ENCODE data around the gene UIMC1. TPM values are rescaled to one million over a fixed set of nuclear protein-coding genes. Genes with fewer than 3 reads are reported as not detected.

Gene UIMC1
- total RNA-seq, 1 experiment from 2014 or later, result 53.0 TPM

DNA sequence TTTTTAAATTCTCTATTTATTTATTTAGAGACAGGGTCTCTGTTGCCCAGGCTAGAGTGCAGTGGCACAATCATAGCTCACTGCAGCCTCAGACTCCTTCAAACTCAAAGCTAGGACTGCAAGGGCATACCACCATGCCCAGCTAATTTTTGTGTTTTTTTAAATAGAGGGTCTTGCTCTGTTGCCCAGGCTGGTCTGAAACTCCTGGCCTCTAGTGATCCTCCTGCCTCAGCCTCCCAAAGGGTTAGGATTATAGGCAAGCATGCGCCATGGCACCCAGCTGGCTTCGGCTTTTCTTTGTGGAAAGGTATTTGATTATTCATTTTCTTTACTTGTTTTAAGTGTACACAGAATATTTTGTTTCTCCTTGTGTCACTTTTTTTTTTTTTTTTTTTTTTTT is 21.1 kb upstream of the UIMC1 start:
- no CpG with 5 or more reads among the region's 2 CpGs for WGBS (ENCODE audit: extremely low coverage, insufficient read length, low lambda C conversion rate)

More for the DNA sequence above, 21.1 kb upstream of the UIMC1 start:
- no peak overlapping the region for H3K56ac ChIP-seq (ENCODE audit: insufficient read length, low read depth, low read length)
- H3K27me3 ChIP-seq (ENCODE audit: insufficient read depth, low read length), result no peaks in the 10 kb centered on the region
- H3K27me3 Mint-ChIP-seq (ENCODE audit: low read depth), result no peaks in the 10 kb centered on the region
- no peak overlapping the region for H3K9ac ChIP-seq (ENCODE audit: extremely low read depth, insufficient read length, low read length)
- H3K23me2 ChIP-seq (ENCODE audit: insufficient read length, low read depth, low read length, poor library complexity, severe bottlenecking), result peaks cover 7% of the 10 kb centered on the region
- no peak overlapping the region for H3K4me3 Mint-ChIP-seq
- H4K91ac ChIP-seq (ENCODE audit: insufficient read length, low read depth, low read length), result no peak overlapping the region
- H3K23ac ChIP-seq (ENCODE audit: insufficient read length, low read depth, low read length), result no peak overlapping the region
- H2AK5ac ChIP-seq (ENCODE audit: insufficient read length, low read length), result no peak overlapping the region
- H3K79me2 ChIP-seq (ENCODE audit: insufficient read depth, low read length), result no peaks in the 10 kb centered on the region
- no peak overlapping the region for H4K8ac ChIP-seq (replicated peaks; ENCODE audit: insufficient read length, low read depth, low read length)
- DNase-seq, result no peak
- H3K4ac ChIP-seq (ENCODE audit: low read depth, low read length), result no peak overlapping the region
- H3K9me3 Mint-ChIP-seq, result no peaks in the 10 kb centered on the region
- H3K18ac ChIP-seq (ENCODE audit: insufficient read length, low read depth, low read length), result no peak overlapping the region
- H2AFZ ChIP-seq (ENCODE audit: low read length), result no peak overlapping the region
- no peak overlapping the region for H2BK5ac ChIP-seq (ENCODE audit: insufficient read length, low read length)
- no peak overlapping the region for H3K4me2 ChIP-seq (ENCODE audit: insufficient read depth, insufficient read length, low read length)
- H3K27ac Mint-ChIP-seq, result no peak overlapping the region
- no peak for TF ChIP-seq CTCF (conservative IDR thresholded peaks at IDR 0.05)
- no peak overlapping the region for H4K5ac ChIP-seq (ENCODE audit: insufficient read length, low read depth, low read length)
- no peak overlapping the region for H2BK15ac ChIP-seq (ENCODE audit: low read depth, low read length)
- no peaks in the 10 kb centered on the region for H3K79me1 ChIP-seq (ENCODE audit: insufficient read depth, low read depth, low read length, poor library complexity, severe bottlenecking)
- H3T11ph ChIP-seq (ENCODE audit: low read length), result no peak overlapping the region
- no peaks in the 10 kb centered on the region for H3K9me3 ChIP-seq (ENCODE audit: control insufficient read depth, low read depth, low read length)
- no peaks in the 10 kb centered on the region for H4K20me1 ChIP-seq (ENCODE audit: control insufficient read depth, insufficient read depth, insufficient read length)
- no peak overlapping the region for H2BK12ac ChIP-seq (ENCODE audit: insufficient read length, low read depth, low read length)
- no peak overlapping the region for H3K14ac ChIP-seq (ENCODE audit: insufficient read depth, low read length)
- H3K4me1 Mint-ChIP-seq, result peaks cover 5 to 9% of the 10 kb centered on the region in 2 experiments
- H3K36me3 Mint-ChIP-seq (ENCODE audit: insufficient read depth in 1 of 3, low read depth in 3 of 3), result peaks cover 9 to 47% (median 43%) of the 10 kb centered on the region in 3 experiments; a peak in 6 of 7 replicates
- H2BK20ac ChIP-seq (ENCODE audit: low read depth, low read length, poor library complexity, severe bottlenecking), result no peak overlapping the region
- no peak overlapping the region for H2BK120ac ChIP-seq (ENCODE audit: low read depth, low read length, poor library complexity, severe bottlenecking)
- no peaks in the 10 kb centered on the region for H3K4me1 ChIP-seq (ENCODE audit: insufficient read depth, low read length)
- H3K27ac ChIP-seq (ENCODE audit: insufficient read length, low read depth, low read length), result no peak overlapping the region

All from H9 (cell line).